T-helper 1 cell treated with Interleukin-12 subunit alpha and Interleukin-12 subunit beta and Interleukin-4 antibody, amounts not matched to agents 30 ng/mL and 1 ng/mL, for 36 hours (primary cell): ENCODE data around the gene RANBP17. TPM values are rescaled to one million over a fixed set of nuclear protein-coding genes. Genes with fewer than 3 reads are reported as not detected.
"Not testable (repeated sequence)": the region's sequence is repeated elsewhere in the genome, so short reads cannot be mapped to it uniquely, and the experiment has no call there.

Experiments used
- intact Hi-C: fragments of 100-400 bp; cut with micrococcal nuclease; formaldehyde crosslinking; loops from one replicate; pipeline ENCODE4 v1.15.1; 2024
- total RNA-seq: library from RNA; stranded (reverse); gene quantifications from 2 replicates; pipeline ENCODE4 v1.2.3, GENCODE V29; 2022

Gene RANBP17
- total RNA-seq, 1 donor from 2014 or later: not detected

DNA sequence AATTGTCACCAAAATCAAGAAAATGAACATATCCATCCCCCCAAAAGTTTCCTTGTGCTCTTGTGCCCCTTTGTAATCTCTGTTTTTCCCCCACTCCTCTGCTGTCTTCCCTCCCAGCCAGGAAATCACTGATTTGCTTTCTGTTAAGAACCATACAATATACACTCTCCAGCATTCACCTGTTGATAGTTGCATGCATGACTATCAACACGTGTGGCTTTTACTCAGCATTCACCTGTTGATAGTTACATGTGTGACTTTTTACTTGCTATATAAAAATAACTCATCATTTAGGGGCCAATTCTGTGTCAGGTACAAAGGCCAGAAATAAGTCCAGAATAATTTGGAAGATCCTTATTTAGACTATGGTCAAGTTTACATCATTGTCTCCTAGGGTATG lies 6.0 kb downstream of the RANBP17 start:
- intact Hi-C loops: no loop called here

DNA sequence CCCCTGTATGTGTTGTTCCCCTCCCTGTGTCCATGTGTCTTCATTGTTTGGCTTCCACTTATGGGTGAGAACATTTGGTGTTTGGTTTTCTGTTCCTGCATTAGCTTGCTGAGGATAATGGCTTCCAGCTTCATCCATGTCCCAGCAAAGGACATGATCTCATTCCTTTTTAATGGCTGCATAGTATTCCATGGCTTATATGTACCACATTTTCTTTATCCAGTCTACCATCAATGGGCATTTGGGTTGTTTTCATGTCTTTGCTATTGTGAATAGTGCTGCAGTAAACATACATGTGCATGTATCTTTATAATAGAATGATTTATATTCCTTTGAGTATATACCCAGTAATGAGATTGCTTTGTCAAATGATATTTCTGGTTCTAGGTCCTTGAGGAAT lies 8.6 kb downstream of the RANBP17 start:
- intact Hi-C loops: not testable (repeated sequence)

DNA sequence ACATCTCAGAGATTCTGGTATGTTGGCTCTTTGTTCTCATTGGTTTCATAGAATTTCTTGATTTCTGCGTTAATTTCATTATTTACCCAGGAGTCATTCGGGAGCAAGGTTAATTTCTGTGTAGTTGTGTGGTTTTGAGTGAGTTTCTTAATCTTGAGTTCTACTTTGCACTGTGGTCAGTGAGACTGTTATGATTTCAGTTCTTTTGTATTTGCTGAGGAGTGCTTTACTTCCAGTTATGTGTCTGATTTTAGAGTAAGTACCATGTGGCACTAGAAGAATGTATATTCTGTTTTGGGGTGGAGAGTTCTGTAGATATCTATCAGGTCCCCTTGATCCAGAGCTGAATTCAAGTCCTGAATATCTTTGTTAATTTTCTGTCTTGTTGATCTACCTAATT lies 12.2 kb downstream of the RANBP17 start:
- intact Hi-C loops: no loop called here

DNA sequence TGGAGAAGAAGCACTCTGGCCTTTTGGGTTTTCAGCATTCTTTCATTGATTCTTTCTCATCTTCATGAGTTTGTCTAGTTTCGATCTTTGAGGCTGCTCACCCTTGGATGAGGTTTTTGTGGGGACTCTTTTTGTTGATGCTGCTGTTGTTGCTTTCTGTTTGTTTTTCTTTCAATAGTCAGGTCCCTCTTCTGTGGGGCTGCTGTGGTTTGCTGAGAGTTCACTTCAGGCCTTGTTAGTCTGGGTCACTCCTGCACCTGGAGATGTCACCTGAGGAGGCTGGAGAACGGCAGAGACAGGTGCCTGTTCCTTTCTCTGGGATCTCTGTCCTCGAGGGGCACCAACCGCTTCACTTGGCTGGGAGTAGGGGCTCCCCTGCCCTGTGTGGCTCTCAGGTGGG lies 14.0 kb downstream of the RANBP17 start:
- intact Hi-C loops: no loop called here

- intact Hi-C loops: no loop called here
Observed at GRCh38 chr5:170880084-170880483, 18.3 kb downstream of the RANBP17 start.

DNA sequence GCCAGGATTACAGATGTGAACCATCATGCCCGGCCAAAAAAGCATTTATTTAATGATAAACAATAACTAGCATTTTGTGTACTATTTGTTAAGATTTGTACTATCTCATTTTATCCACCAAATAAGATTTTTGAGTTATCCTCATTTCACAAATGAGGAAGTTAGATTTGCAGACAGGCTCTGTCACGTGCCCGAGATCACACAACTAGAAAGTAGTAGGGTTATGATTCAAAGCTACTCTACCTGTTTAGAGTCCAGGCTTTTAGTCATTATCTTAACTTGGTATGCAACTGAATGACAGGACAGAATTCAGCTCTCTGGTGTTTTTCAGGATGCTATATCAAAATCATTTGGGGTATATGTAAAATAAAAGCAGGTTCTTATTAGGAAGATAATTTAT lies 20.5 kb downstream of the RANBP17 start:
- intact Hi-C loops: no loop called here

GRCh38 chr5:170885256-170885655 lies 23.4 kb downstream of the RANBP17 start:
- intact Hi-C loops: no loop called here

GRCh38 chr5:170885809-170886208 lies 24.0 kb downstream of the RANBP17 start:
- intact Hi-C loops: no loop called here

DNA sequence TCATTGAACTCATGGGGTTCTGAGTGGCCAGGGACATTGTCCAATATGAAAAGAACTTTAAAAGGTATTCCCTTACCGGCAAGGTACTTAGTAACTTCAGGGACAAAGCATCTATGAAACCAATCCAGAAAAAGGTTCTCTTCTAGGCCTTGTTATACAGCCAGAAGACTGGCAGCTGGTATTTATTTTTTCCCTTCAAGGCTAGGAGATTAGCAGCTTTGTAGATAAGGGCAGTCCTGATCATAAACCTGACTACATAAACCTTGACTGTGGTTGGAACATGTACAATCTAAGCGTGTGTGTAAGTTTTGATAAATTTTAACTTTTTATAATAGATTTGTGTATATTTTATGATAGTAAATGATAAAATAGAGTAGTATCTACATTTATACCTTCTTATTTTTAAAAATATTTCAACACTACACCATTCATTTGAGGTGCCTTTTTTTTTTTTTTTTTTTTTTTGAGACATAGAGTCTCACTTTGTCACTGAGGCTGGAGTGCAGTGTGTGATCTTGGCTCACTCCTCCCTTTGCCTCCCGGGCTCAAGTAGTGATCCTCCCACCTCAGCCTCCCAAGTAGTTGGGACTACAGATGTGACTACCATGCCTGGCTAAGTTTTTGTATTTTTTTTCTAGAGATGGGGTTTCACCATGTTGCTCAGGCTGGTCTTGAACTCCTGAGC lies 24.5 kb downstream of the RANBP17 start:
- intact Hi-C loops: no loop called here

DNA sequence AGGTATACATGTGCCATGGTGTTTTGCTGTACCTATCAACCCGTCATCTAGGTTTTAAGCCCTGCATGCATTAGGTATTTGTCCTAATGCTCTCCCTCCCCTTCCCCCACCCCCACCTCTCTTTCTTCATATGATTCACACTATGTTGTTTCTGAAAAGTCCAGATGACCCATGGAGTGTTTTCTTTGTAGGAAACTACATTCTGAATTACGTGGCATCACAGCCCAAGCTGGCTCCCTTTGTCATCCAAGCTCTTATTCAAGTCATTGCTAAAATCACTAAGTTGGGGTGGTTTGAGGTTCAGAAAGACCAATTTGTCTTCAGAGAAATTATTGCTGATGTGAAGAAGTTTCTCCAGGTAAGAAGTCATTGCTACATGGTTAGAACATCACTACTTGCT lies 30.4 kb downstream of the RANBP17 start:
- intact Hi-C loops: no loop called here

GRCh38 chr5:170894665-170895064 lies 32.8 kb downstream of the RANBP17 start:
- intact Hi-C loops: no loop called here

- intact Hi-C loops: no loop called here
Observed at GRCh38 chr5:170896779-170897178, 35.0 kb downstream of the RANBP17 start.

DNA sequence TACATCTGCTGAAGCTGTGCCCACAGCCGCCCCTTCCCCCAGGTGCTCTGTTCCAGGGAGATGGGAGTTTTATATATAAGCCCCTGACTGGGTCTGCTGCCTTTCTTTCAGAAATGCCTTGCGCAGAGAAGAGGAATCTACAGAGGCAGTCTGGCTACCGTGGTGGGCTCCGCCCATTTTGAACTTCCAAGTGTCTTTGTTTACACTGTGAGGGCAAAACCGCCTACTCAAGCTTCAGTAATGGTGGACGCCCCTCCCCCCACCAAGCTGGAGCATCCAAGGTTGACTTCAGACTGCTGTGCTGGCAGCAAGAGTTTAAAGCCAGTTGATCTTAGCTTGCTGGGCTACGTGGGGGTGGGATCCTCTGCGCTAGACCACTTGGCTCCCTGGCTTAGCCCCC lies 41.3 kb downstream of the RANBP17 start:
- intact Hi-C loops: no loop called here

DNA sequence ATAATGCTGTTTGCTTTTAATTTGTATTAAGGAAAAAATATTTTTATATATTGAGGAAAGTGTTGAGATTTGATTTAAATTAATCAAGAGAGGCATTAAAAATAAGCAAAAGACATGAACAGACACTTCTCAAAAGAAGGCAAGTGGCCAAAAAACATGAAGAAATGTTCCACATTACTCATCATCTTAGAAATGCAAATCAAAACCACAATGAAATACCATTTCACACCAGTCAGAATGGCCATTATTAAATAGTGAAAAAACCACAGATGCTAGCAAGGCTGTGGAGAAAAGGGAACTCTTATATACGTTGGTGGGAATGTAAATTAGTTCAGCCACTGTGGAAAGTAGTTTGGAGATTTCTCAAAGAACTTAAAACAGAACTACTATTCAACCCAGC lies 45.9 kb downstream of the RANBP17 start:
- intact Hi-C loops: no loop called here

- intact Hi-C loops: no loop called here
Observed at GRCh38 chr5:170913573-170913972, 51.8 kb downstream of the RANBP17 start.

GRCh38 chr5:170917113-170917512 lies 55.3 kb downstream of the RANBP17 start:
- intact Hi-C loops: no loop called here

GRCh38 chr5:170920196-170920595 lies 58.4 kb downstream of the RANBP17 start:
- intact Hi-C loops: no loop called here

- intact Hi-C loops: not testable (repeated sequence)
Observed at GRCh38 chr5:170922331-170922730, 60.5 kb downstream of the RANBP17 start.

GRCh38 chr5:170923910-170924620 lies 62.2 kb downstream of the RANBP17 start:
- intact Hi-C loops: no loop called here

GRCh38 chr5:170935534-170936218 lies 73.9 kb downstream of the RANBP17 start:
- intact Hi-C loops: not testable (repeated sequence)

GRCh38 chr5:170937072-170937471 lies 75.3 kb downstream of the RANBP17 start:
- intact Hi-C loops: no loop called here

DNA sequence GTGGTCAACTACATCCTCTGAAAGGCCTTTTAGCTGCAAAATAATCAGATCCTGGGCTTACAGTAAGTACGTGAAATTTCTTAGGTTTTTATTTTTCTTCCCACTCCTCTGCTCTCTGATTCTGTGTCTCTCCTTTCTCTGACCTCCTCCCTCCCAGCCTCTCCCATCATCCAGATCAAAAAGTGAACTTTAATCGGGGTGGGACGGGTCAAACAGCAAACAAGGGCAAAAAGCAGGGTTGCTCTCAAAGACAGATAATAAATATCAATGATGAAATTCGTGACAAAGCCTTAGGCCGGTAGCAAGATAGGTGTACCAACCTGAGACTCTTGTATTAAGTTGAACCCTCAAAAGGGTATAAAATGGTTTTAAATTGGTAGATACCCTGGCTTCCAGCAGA lies 76.1 kb downstream of the RANBP17 start:
- intact Hi-C loops: no loop called here

- intact Hi-C loops: no loop called here
Observed at GRCh38 chr5:170939178-170939577, 77.4 kb downstream of the RANBP17 start.
